ENCODE results near the gene VGLL4.
A peak's percentile ranks its signal among the peaks of the same experiment; 100 is the strongest.

Gene VGLL4

DNA sequence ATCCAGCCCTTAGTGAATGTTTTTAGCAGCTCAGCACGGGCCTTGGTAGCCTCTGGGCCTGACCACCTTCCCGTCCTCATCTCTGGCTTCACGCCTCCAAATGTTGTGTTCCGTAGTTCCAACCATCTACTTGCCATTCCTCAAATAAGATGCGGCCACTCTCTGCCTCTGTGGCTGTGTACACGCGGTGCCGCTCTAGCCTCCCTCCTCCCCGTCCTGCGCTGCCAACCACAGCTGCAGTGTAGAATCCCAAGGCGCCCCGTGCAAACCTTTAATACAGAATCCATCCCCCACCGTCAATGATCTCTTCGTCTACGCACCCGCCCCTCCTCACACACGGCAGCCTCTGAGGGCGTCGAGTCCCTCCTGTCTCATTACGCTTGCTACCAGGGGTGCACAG is 77.2 kb downstream of the VGLL4 start:
- DNase-seq (ENCODE audit: low read depth in 4 of 4, low spot score in 1 of 4) = no peak

DNA sequence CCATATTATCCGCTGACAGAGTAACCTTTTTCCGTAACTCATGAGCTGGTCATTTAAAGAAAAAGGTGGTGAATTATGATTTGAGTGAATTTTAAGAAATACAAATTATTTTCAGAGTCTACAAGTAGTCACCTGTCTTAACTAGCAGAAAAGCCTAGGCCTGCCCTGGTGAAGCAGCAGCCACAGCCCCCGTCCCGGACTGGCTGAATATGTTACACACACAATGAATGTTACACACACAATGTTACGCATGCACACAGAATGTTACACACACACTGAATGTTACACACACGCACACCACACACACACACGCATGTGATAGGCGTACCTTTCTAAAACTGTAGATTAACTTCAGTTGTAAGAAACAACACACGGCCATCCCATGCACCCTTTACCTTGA is 77.8 kb downstream of the VGLL4 start:
- no peak for DNase-seq (ENCODE audit: low read depth in 4 of 4, low spot score in 1 of 4)

DNA sequence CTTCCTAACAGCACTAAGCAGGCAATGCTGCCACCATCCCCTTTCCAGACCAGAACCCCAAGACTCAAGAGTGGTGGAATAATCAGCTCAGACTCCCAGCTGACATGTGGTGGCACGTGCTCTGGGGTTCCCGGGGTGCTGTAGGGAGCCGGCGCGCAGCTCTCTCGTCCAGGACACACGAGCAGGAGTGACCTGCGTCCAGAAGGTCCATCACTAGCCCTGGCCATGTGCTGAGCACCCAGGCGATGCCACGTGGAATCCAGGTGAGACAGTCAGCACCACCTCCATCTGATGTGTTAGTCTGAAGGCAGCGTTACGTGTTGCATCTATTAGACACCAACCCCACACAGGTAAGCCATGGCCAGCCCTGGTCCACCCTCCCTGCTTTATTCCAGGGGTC is 78.2 kb downstream of the VGLL4 start:
- DNase-seq (ENCODE audit: low read depth in 4 of 4, low spot score in 1 of 4) = no peak

DNA sequence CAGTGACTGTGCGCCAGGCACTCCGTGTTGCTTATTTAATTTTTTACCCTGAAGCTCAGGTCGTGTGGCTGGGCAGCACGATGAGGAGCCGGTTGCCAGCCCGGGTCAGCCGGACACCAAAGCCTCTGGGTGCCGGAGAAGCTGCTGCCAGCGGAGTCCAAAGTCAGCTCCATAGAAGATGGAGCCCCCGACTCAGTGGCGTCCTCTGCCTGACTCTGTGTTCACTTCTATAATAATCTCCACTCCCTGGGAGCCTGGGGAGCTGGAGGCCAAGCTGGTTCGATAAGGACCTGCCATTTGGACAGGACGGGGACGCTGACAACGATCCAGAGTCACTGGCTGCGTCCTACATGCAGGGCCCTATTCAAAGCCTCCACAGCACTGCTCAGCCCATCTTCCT is 78.6 kb downstream of the VGLL4 start:
- no peak for DNase-seq (ENCODE audit: low read depth in 4 of 4, low spot score in 1 of 4)

DNA sequence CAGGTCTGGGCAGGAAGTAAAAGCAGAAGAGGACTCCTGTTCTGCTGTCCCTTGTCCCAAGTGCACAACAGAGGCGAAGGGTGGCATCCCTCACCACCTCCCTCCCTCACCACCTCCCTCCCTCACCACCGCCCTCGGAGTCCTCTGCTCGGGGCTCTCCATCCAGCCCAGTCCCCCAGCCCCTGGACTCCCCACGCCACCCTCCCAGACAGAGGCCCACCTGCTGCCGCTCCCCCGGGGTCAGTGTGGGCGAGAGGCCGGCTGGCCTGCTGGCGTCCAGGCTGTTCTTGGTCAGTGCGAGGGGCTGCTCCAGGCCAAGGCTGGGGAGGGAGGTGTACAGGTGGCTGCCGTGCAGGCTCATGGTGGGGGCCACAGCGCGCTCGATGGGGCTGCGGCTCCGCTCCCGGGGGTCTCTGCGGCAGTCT is 79.1 kb downstream of the VGLL4 start:
- no peak for DNase-seq (ENCODE audit: low read depth in 4 of 4, low spot score in 1 of 4)

DNA sequence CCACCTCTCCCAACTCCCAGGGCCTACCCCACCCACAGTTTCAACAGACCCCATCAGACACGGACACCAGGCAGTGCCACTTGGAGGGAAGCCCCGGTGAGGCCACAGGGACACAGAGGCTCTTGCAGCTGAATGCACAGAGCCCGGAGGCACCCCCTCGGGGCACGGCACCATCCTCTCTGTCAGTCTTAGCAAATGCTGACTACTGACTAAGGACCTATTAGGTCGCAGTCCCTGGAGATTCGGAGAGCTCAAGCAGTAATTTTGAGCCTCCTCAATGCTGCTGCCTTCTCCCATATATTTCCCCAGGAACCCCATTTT is 79.9 kb downstream of the VGLL4 start:
- no peak for DNase-seq (ENCODE audit: low read depth in 4 of 4, low spot score in 1 of 4)

DNA sequence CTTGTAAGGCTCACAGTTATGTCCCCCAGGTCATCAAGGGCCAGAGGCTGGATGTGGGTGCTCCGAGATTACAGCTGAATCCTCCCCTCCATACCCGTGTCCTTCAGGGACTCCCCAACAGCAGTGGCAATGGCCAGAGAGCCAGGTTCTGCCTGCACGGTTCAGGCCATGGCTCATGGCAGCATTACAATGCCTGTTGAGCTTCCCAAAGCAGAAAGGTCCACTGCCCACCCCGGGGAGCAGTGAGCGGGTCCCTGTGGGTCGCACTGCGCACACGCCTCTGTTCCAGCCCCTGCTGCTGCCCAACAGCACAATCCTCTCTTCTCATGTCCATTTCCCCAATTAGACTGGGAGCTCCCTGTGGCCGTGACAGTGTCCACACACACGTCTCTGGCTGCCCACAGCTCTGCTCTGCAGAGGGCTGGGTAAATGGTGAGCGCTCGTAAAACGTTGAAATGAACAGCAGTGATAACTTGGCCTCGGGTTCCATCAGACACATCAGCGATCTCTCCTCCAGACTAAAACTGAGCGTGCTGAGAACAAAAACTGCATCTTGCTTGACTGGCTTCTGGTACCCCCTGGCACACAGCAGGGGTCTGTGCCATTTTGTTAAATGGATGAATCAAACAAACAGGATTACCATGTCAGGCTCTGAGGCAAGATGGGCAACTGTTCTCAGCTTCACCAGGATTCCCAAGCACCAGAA is 80.4 kb downstream of the VGLL4 start:
- DNase-seq (ENCODE audit: low read depth in 4 of 4, low spot score in 1 of 4) = no peak

DNA sequence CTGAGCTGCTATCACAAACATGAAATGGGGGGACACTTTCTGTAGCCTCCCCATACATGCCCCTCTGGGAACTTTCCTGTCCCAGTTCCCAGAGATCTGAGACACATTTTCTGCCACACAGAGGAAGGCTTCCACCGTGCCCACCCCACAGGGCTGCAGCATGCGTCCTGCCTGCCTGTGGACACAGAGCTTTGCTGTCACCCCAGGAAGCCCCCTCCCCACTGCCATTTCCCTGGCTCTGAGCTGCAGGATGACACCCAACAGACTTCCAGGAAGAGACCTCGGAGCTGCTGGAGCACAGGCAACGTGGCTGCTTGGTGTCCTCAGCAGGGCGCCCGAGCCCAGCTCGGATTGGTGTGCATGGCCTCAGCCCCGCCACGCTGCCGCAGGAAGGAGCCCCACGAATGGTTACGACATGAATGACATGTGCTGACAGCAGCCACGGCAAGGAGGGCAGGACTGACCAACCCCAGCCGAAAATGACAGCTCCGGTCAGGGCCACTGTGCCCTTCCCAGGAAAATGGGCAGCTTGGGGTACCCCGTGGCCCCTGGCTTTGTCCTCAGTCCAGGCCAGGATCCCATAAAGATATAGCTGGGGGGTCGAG is 81.3 kb downstream of the VGLL4 start:
- DNase-seq (ENCODE audit: low read depth in 4 of 4, low spot score in 1 of 4) = no peak

DNA sequence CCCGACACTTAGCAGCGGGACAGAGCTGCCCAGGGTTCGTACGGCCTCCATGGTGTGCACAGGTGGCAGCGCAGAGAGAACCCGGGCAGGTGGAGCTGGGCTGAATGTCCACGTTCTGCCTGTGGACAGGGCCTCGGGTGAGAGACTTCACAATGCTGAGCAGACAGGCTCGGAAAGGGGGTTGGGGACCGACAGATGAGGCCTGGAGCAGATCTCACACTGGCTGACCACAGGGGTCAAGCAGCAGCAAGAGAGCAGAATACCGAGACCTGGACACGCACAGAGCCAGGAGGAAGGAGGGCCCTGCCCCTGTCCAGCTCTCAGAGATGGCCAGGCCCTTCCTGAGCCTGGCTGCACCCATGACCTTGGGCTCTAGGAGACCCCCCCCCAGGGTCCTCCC is 83.0 kb downstream of the VGLL4 start:
- no peak for DNase-seq (ENCODE audit: low read depth in 4 of 4, low spot score in 1 of 4)

DNA sequence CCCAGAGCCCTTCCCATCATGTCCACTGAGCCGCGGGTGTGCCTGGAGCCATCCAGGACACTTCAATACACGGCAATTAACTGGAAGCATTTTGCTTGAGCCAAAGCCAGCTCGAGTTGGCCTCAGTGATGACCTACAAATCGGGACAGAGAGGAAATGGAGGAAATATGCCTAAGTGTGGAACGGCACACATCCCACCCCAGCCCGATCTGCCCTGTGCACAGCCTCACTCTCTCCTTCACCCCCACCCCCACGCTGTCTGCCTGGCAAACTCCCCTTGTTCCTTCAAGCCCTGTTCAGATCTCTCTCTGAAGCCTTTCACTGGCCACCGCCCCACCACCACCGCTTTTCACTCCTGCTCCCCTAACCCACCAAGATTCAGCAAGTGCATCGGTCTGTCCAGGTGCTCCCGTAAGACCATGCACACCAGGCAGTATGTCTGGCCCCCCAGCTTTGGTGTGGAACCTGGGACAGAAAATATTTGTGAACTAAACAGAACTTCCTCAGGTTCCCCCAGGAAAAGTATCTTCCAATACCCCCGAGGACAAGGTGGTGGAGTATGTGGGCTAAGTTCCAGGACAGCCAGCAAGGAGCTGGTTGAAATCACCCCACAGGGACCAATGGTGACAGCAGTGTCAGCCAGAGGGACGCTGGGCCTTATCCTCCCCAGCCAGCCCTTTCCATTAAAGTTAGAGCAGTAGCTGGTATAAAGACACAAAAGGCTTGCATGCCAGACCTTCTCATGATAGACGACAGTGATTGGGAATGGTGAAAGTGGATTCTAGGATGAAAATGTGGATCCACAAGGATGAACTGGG is 83.7 kb downstream of the VGLL4 start:
- DNase-seq (ENCODE audit: low read depth in 4 of 4, low spot score in 1 of 4) = no peak

DNA sequence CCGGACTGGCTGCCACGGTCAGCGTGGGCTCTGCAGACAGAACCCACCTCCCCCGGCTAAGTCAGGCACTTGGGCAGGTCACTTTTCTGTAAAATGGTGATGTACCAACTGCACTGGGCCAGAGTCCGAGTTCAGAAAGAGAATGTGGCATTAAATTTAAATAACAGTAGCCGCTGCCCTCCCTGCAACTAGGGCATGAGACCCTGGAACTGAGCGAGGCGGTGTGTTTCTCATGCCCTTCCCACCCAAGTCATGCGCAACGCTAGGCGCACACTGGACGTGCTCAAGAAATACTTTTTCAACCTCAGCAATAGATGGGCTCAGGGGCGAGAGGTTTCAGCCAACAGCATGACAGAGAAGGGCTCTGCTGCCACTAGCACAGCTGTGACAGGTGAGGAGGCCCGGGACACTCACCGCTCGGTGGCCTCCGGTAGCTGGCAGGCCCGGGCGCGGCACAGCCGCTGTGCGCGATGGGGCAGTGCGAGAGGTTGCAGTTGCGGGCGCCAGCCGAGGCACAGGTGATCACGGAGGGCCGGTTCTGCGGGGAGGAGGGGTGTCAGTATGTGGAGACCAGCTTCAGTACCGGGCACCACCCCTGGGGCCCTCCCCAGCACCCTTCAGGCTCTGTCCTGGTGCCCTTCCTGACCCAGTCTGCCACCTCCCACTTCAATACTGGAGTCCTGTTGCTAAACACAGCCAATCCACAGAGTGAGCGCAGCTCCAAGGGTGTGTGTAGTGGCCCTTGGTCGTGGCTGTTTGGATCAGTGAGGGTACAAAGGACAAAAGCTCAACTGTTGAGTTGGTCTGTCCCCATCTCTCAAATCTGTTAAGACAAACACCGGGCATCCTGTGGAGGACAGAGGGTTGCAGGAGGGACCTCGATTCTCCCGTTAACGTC is 84.5 kb downstream of the VGLL4 start:
- no peak for DNase-seq (ENCODE audit: low read depth in 4 of 4, low spot score in 1 of 4)

DNA sequence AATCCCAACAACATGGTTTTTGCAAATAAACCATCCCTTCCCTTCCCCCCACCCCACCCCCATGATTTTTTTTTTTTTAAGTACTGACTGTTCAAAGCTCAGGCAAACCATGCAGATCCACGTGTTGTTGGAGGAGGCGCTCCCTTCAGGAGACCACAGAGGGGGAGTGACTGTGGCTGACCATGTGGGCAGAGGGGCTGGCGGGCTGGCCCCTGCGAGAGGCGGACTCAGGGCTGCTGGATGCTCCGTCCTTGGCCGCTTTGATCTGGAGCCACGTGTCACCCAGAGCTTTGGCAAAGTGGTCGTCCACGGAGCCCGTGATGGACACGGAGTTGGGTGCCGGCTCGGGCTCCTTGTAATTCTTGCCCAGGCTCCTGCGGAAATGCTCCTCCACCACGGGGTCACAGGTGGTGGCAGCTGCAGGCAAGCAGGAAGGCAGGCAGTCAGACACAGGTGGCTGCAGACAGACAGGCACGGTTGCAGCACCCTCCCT is 85.3 kb downstream of the VGLL4 start:
- DNase-seq (ENCODE audit: low read depth in 4 of 4, low spot score in 1 of 4) = no peak

DNA sequence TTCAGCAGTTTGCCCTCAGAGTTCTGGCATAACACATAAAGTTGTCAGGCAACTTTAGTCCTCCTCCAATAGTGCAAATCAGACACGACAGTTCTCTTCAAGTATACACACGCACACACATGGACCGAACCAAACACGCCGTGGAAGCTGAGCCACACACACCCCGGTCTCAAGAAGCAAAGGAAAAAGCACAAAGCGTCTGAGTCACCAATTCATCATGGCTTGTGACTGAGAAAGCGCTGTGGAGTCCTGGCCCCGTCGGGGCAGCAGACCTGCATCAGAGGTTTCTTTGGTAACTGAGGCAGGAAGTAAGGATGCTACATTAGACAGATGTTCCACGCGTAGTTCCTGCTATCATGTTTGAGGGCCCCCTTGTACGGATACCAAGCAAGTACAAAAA is 85.7 kb downstream of the VGLL4 start:
- peak in 1 of 4 experiments; percentile 11 for DNase-seq (ENCODE audit: low read depth in 4 of 4, low spot score in 1 of 4)

DNA sequence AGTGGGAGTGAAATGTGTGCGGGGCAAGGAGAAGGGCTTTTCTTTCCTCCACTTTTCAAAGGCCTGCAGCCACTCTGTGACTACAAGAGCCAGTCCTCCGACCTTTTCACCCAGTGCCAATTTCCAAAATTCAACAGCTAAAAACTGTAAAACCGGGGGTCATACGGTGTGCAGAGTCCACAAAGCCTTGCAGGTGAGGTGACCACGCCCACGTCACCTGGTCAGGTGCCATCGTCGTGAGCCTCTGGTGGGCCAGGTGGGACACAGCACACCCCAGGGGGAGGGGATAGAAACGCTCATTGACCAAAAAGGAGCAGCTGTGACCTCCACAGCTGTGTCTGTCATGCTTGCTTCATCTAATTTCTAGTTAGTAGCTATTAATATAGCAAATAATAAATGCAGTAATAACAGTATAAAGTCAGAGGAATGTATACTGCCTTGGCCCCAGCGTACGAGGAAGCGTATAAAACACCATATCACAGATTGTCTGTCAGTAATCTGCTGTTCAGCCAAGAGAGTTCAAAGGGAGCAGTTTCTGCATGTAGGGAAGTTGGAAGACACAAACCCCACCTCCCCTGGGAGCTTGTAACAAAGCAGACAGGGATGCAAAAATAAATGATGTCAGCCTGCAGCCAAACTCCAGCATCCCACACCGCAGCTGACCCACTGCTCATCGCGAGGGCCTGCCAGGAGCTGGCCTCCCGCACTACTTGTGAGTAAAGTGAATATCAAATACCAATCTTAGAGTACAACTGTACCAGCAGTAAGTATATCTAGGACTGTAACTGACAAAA is 86.7 kb downstream of the VGLL4 start:
- no peak for DNase-seq (ENCODE audit: low read depth in 4 of 4, low spot score in 1 of 4)

DNA sequence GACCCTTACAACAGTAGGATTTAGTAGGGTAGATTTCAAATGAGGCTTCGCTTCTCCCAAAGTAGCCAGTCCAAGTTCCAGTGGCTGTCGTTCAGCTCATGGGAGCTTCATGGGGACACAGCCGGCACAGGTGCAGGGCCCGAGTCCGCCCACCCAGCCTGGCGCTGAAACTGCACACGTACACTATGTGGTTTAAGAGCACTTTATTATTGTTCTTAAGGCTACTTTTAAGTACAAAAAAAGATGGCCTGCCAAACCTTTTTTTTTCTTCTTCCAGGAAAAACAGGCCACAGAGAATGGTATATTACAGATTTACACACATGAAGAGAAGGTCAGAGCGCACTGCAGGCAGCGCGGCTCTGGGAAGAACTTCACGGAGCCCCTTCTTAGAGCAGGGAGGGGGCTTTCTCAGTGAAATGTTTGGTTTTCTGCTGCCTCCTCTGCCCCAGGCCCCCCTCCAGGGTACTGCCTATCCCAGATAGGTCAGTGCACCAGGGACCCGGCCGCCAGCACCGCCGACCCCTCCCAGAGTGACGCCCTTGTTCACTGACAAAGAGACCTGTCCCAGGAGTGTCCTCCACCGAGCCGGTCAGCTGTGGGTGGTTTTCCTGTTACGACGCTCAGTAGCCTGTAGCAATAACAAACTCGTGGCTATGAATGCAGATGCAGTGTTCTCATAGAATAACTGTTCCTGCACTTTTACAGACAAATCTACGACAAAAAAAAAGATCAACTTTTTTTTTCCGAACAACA is 87.7 kb downstream of the VGLL4 start:
- no peak for DNase-seq (ENCODE audit: low read depth in 4 of 4, low spot score in 1 of 4)

DNA sequence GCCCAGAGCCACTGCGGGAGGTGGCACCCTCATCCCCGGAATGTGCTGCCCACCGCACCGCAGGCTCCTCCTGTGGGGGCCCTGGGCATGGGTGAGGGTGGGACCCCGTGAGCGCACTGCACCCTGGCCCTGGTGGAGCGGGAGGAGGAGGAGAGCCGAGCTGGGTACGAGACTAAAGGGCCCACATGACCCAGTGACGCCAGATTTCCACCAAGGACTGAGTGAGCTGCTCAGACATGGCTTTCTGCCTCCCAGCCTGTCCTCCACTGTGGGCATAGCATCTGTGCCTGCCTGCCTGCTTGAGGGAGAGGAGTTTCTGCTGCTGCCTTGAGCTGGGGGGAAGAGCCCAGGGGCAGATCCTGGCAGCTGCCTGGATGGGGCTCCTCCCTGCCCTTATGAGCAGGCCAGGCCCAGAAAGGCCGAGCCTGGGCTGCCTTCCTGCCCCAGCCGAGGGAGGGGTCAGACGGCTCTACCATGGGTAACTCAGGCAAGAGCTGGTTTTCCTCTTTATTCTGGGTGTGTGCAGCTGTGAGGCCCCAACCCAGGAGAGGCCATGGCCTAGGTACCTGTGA is 88.4 kb downstream of the VGLL4 start:
- no peak for DNase-seq (ENCODE audit: low read depth in 4 of 4, low spot score in 1 of 4)

DNA sequence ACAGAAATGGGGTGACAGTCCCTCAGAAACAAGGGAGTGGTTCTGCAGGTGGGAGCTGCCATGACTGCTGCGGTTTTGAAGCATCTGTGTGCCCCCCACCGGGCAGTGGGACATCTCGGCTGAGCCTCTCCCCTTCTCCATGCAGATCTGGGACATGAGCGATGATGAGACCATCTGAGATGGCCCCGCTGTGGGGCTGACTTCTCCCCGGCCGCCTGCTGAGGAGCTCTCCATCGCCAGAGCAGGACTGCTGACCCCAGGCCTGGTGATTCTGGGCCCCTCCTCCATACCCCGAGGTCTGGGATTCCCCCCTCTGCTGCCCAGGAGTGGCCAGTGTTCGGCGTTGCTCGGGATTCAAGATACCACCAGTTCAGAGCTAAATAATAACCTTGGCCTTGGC is 89.0 kb downstream of the VGLL4 start:
- DNase-seq (ENCODE audit: low read depth in 4 of 4, low spot score in 1 of 4) = no peak

DNA sequence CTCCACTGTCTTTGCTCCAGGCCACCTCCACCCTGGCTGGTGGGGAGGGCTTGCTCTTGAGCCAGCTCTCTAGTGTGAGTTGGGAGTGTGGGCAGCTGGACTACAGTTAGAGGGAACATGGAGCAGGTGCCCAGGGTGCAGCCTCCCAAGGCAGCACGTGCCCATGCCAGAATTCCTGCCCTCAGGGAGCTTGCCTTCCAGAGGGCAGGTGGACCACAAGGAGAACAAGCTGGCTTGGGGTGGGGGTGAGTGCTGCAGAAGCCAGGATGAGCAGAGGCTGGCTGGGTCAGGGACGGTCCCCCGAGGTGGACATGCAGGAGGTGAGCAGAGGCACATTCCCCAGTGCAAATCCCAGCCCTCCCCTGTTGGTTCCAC is 89.5 kb downstream of the VGLL4 start:
- no peak for DNase-seq (ENCODE audit: low read depth in 4 of 4, low spot score in 1 of 4)

DNA sequence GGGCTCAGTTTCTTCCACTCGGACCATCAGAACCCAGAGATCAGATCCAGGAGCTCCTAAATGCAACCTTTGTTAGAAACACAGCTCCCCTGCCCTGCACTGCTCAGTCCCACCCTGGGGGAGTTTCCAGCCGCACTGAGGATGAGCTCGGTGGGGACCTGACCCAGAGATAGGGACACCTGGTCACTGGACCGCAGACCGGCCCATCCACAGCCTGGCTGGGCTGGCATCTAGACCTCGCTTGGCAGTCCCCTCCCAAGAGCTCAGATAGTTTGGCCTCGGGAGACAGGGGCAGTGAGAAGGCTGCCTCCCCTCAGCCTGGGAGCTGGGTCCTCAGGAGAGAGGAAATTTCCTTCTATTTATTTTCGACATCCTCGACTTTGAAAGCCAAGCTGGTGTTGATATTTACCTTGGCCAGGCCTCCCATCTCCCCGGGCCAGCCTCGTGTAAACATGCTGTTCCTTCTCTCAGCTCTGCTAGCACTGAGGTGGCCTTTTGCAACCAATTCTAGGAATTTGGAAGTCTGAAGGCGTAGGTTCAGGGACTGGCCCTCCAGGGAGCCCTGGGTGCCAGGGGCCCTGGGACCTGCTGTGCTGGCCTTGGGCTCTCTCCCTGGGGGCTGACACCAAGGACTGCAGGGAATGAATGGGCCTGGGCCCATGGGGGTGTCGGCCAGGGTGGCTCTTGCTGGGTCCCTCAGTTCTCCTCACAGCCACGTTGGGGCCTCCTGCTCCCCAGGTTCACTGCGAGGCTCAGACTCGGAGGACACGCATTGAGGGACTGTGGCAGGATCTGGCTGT is 90.1 kb downstream of the VGLL4 start:
- DNase-seq (ENCODE audit: low read depth in 4 of 4, low spot score in 1 of 4) = no peak

Measured in stimulated activated CD4-positive, alpha-beta T cell treated with anti-CD3 and anti-CD28 coated beads, Interleukin-1b, Interleukin-23, amount 100 ng/mL, for 24 hours (primary cell).